SU-DHL-6 (cell line): Measurements from ENCODE around the gene TMEM151B.

Experiments
- H2AFZ ChIP-seq: fragments of 200-600 bp; sonication (generic); 2 replicates; pipeline ENCODE4 v1.6.1; 2014; ENCODE audit warnings: low read depth, mild to moderate bottlenecking, moderate library complexity, mixed read lengths, antibody characterized with exemption, low read length; ENCODE audit not compliant: severe bottlenecking
- H3F3A ChIP-seq: fragments of 200-600 bp; shearing (Covaris generic); 2 replicates; pipeline ENCODE4 v1.6.0; 2016; ENCODE audit warnings: antibody characterized with exemption, mild to moderate bottlenecking; ENCODE audit not compliant: insufficient read depth
- H3K27ac ChIP-seq: fragments of 200-600 bp; sonication (generic); 2 replicates; pipeline ENCODE4 v1.5.1; 2016; ENCODE audit warnings: low read depth, mild to moderate bottlenecking, low read length, moderate library complexity, mixed read lengths
- H3K27me3 ChIP-seq: fragments of 200-600 bp; sonication (generic), shearing (Covaris generic); 2 replicates; pipeline ENCODE4 v1.6.0; 2014; ENCODE audit warnings: mild to moderate bottlenecking, low read length
- H3K36me3 ChIP-seq: fragments of 200-600 bp; sonication (generic); 2 replicates; pipeline ENCODE4 v1.6.1; 2014; ENCODE audit warnings: mild to moderate bottlenecking, low read length, mixed read lengths
- H3K4me2 ChIP-seq: fragments of 300-600, 200-600 bp; shearing (Covaris generic), sonication (generic); 2 replicates; pipeline ENCODE4 v1.6.0; 2014; ENCODE audit warnings: low read length, low read depth, mild to moderate bottlenecking; ENCODE audit not compliant: poor library complexity, severe bottlenecking
- H3K4me3 ChIP-seq: fragments of 200-600 bp; sonication (generic); 2 replicates; pipeline ENCODE4 v1.5.1; 2014; ENCODE audit warnings: antibody characterized with exemption, low read length, mild to moderate bottlenecking, mixed read lengths; ENCODE audit not compliant: insufficient read depth, poor library complexity, severe bottlenecking
- H3K79me2 ChIP-seq: fragments of 200-600 bp; sonication (generic); 2 replicates; pipeline ENCODE4 v1.6.1; 2014; ENCODE audit warnings: mild to moderate bottlenecking, low read length, moderate library complexity; ENCODE audit not compliant: insufficient read depth
- H3K9ac ChIP-seq: fragments of 200-600 bp; sonication (generic); 2 replicates; pipeline ENCODE4 v1.7.0; 2014; ENCODE audit warnings: mild to moderate bottlenecking, low read length
- H3K9me2 ChIP-seq: fragments of 200-600 bp; sonication (generic); replicated peaks from 2 replicates; pipeline ENCODE4 v1.6.1; 2014; ENCODE audit warnings: low read length; ENCODE audit not compliant: insufficient read depth
- H3K9me3 ChIP-seq: fragments of 200-600 bp; sonication (generic); 2 replicates; pipeline ENCODE4 v1.6.1; 2014; ENCODE audit warnings: low read length, mixed read lengths; ENCODE audit not compliant: insufficient read depth
- H4K20me1 ChIP-seq: fragments of 200-600 bp; sonication (generic); 2 replicates; pipeline ENCODE4 v1.6.1; 2014; ENCODE audit warnings: low read depth, mild to moderate bottlenecking, antibody characterized with exemption, low read length, moderate library complexity, mixed read lengths
- EZH2phosphoT487 ChIP-seq: fragments of 200-600 bp; sonication (generic), shearing (Covaris generic); conservative IDR thresholded peaks from 2 replicates; pipeline ENCODE4 v1.6.1; 2018; ENCODE audit warnings: mild to moderate bottlenecking, antibody characterized with exemption, low read length, moderate library complexity, mixed read lengths
- TF ChIP-seq, protein P1 (sequence below): fragments of 200-600 bp; sonication (generic); IDR thresholded peaks from one replicate; pipeline ENCODE4 v1.5.1; 2017; ENCODE audit warnings: antibody characterized with exemption, mild to moderate bottlenecking, low read length, moderate library complexity; ENCODE audit not compliant: insufficient read depth, poor library complexity, severe bottlenecking

TMEM151B gene

DNA sequence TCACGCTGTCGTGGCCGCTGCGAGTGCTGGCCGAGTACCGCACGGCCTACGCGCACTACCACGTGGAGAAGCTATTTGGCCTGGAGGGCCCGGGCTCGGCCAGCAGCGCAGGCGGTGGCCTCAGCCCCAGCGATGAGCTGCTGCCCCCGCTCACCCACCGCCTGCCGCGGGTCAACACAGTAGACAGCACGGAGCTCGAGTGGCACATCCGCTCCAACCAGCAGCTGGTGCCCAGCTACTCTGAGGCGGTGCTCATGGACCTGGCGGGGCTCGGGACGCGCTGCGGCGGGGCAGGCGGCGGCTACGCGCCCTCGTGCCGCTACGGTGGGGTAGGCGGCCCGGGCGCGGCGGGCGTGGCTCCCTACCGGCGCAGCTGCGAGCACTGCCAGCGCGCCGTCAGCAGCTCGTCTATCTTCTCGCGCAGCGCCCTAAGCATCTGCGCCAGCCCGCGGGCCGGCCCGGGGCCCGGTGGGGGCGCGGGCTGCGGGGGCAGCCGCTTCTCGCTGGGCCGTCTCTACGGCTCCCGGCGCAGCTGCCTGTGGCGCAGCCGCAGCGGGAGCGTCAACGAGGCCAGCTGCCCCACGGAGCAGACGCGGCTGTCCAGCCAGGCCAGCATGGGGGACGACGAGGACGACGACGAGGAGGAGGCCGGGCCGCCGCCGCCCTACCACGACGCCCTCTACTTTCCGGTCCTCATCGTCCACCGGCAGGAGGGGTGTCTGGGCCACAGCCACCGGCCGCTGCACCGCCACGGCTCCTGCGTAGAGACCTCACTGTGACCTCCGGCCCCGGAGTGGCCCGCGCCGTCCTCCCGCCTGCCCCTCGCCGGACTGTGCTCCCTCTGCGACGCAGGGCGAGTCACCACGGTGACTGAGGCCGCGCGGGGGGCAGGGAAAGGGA is 5.7 kb downstream of the TMEM151B start:
- no peak overlapping the region for H3K4me2 ChIP-seq
- H3K27ac ChIP-seq, result no peak overlapping the region
- no peaks in the 10 kb centered on the region for H4K20me1 ChIP-seq
- H3K36me3 ChIP-seq, result no peaks in the 10 kb centered on the region
- no peaks in the 10 kb centered on the region for H3F3A ChIP-seq
- no peak overlapping the region for H3K9ac ChIP-seq
- no peaks in the 10 kb centered on the region for H3K9me2 ChIP-seq
- TF ChIP-seq, protein P1, sequence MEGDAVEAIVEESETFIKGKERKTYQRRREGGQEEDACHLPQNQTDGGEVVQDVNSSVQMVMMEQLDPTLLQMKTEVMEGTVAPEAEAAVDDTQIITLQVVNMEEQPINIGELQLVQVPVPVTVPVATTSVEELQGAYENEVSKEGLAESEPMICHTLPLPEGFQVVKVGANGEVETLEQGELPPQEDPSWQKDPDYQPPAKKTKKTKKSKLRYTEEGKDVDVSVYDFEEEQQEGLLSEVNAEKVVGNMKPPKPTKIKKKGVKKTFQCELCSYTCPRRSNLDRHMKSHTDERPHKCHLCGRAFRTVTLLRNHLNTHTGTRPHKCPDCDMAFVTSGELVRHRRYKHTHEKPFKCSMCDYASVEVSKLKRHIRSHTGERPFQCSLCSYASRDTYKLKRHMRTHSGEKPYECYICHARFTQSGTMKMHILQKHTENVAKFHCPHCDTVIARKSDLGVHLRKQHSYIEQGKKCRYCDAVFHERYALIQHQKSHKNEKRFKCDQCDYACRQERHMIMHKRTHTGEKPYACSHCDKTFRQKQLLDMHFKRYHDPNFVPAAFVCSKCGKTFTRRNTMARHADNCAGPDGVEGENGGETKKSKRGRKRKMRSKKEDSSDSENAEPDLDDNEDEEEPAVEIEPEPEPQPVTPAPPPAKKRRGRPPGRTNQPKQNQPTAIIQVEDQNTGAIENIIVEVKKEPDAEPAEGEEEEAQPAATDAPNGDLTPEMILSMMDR, result no peak
- TF ChIP-seq EZH2phosphoT487, result no peak
- no peaks in the 10 kb centered on the region for H3K27me3 ChIP-seq
- H3K9me3 ChIP-seq, result no peaks in the 10 kb centered on the region
- H3K4me3 ChIP-seq, result no peak overlapping the region
- no peak overlapping the region for H2AFZ ChIP-seq
- H3K79me2 ChIP-seq, result no peaks in the 10 kb centered on the region

DNA sequence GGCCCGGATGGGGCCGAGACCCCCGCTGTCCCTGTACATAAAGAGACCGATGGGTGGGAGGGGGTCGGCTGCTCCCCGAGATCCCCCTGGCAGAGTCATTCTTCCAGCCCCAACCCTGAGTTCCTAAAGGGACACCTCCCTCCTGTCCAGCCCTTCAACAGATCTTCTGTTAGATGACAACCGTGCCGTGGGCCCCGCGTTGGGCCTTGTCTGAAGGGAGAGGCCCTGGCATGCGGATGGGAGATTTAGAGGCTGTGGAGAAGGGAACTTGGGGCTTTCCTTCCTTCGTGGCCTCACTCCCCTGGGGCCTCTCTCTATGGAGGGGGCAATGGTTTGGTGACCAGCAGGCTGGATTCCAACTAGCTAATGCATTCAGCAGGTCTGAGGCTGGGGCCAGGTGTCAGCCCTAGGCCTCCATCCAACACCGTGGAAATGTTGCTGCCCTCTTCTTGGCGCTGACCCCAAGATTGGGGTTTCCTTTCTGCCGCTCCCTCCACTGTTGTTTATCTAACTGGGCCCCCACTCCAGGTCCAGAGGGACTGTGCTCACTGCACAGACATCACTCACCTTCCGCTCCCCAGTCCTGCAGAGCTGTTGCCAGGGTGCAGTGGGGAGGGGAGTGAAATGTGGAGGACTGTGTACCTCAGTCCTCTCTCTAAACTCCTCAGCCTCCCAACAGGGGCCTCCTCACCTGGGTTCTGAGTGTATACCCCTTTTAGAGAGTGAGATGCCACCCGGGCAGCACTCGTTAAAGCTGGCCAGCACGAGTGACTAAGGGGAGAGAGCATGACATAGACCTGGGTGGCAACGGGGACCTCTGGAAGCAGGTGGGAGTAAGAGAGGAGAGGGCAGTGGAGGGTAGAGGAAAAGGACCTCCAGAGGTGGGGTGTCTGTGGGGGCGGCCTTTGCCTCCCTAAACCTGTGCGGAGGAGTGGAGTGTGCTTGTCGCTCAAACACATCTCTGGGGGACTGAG is 6.7 kb downstream of the TMEM151B start:
- no peak for TF ChIP-seq EZH2phosphoT487
- TF ChIP-seq, protein P1, result no peak
- H2AFZ ChIP-seq, result no peak overlapping the region
- no peak overlapping the region for H3K4me3 ChIP-seq
- H3F3A ChIP-seq, result no peaks in the 10 kb centered on the region
- no peak overlapping the region for H3K27ac ChIP-seq
- H3K9me2 ChIP-seq, result no peaks in the 10 kb centered on the region
- no peaks in the 10 kb centered on the region for H4K20me1 ChIP-seq
- H3K9ac ChIP-seq, result no peak overlapping the region
- H3K79me2 ChIP-seq, result no peaks in the 10 kb centered on the region
- no peaks in the 10 kb centered on the region for H3K27me3 ChIP-seq
- no peaks in the 10 kb centered on the region for H3K36me3 ChIP-seq
- H3K4me2 ChIP-seq, result no peak overlapping the region
- H3K9me3 ChIP-seq, result no peaks in the 10 kb centered on the region

DNA sequence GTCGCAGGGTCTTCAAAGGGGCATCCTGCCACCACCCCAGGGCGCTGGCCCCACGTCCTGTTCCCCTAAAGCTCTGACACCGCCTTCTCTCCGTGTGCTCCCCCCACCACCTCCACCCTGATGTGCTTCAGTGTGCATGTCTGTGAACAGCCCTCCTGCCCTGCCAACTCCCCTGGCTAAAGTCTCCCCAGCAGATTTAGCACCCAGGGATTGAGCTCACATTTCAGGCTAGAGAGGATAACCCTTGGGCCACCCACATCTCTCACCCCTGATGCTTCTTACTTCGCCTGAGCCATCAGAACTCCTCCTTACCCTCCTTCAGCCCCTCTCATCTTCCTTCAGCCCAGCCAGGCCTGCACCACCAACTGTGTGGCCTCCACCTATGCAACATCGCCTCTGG is 7.5 kb downstream of the TMEM151B start:
- H3K27me3 ChIP-seq, result no peaks in the 10 kb centered on the region
- H3K4me2 ChIP-seq, result no peak overlapping the region
- H3K36me3 ChIP-seq, result no peaks in the 10 kb centered on the region
- no peaks in the 10 kb centered on the region for H3F3A ChIP-seq
- no peak overlapping the region for H3K9ac ChIP-seq
- no peaks in the 10 kb centered on the region for H4K20me1 ChIP-seq
- H3K79me2 ChIP-seq, result no peaks in the 10 kb centered on the region
- no peaks in the 10 kb centered on the region for H3K9me2 ChIP-seq
- no peak for TF ChIP-seq EZH2phosphoT487
- TF ChIP-seq, protein P1, result no peak
- no peaks in the 10 kb centered on the region for H3K9me3 ChIP-seq
- H3K4me3 ChIP-seq, result no peak overlapping the region
- H2AFZ ChIP-seq, result no peak overlapping the region
- no peak overlapping the region for H3K27ac ChIP-seq
